B cell (primary cell): ENCODE data around the gene NR1D1. TPM values are rescaled to one million over a fixed set of nuclear protein-coding genes. Genes with fewer than 3 reads are reported as not detected.

Experiments used
- ATAC-seq: fragments of 200-7000 bp; cut with Tn5 transposase; one replicate; pipeline ENCODE4 v1.10.0; 2021; ENCODE audit warnings: low read depth, mild to moderate bottlenecking, moderate number of reproducible peaks, moderate library complexity
- CTCF ChIA-PET: fragments of 350-600 bp; sonication (Branson Sonifier 250); formaldehyde crosslinking; loops from one replicate; lab custom pipeline; 2021; ENCODE audit warnings: antibody characterized with exemption, inconsistent platforms; lab: Charles Lee
- POLR2A ChIA-PET: fragments of 350-600 bp; sonication (Branson Sonifier 250); formaldehyde crosslinking; loops from one replicate; lab custom pipeline; 2021; ENCODE audit warnings: antibody characterized with exemption; lab: Charles Lee
- DNase-seq: peaks from one replicate; pipeline ENCODE4 v3.0.0; 2013
- H2AFZ ChIP-seq: 2 replicates; pipeline ENCODE4 v1.6.1; 2012; ENCODE audit warnings: mild to moderate bottlenecking, low read depth, low read length; ENCODE audit not compliant: insufficient read depth, poor library complexity, severe bottlenecking
- H3K27ac ChIP-seq, 2 donors: 1 replicate in 1 of 2; 2 replicates in 1 of 2; pipeline ENCODE4 v1.5.1; 2012 to 2013; ENCODE audit warnings: low read length in 2 of 2, mild to moderate bottlenecking in 2 of 2, moderate library complexity in 1 of 2
- H3K27me3 ChIP-seq, 4 experiments: fragments of 200-600 bp in 1 of 4; sonication (generic) in 1 of 4; replicated peaks in 1 of 4; 1 replicate in 2 of 4; 2 replicates in 2 of 4; pipeline versions ENCODE4 v1.6.1 to v1.7.0; 2013 to 2016; ENCODE audit warnings: low read length in 3 of 4, mild to moderate bottlenecking in 2 of 4, mixed read lengths in 1 of 4, moderate library complexity in 1 of 4; ENCODE audit not compliant: insufficient read depth in 4 of 4, control insufficient read depth in 3 of 4; ENCODE audit errors: control extremely low read depth in 1 of 4
- H3K36me3 ChIP-seq, 2 experiments: replicated peaks in 1 of 2; 1 replicate in 1 of 2; 2 replicates in 1 of 2; pipeline versions ENCODE4 v1.6.1 to v1.7.1; 2013; ENCODE audit warnings: low read length in 1 of 2; ENCODE audit not compliant: insufficient read depth in 2 of 2, control insufficient read depth in 1 of 2; ENCODE audit errors: control extremely low read depth in 1 of 2, extremely low read depth in 1 of 2
- H3K4me1 ChIP-seq, 2 donors: fragments of 200-600 bp in 1 of 2; sonication (generic) in 1 of 2; 1 replicate in 1 of 2; 2 replicates in 1 of 2; pipeline versions ENCODE4 v1.5.1 to v1.6.1; 2013 to 2017; ENCODE audit warnings: low read length in 2 of 2; ENCODE audit not compliant: control insufficient read depth in 2 of 2, insufficient read depth in 2 of 2
- H3K4me2 ChIP-seq: replicated peaks from 2 replicates; pipeline ENCODE3; 2012; ENCODE audit warnings: mild to moderate bottlenecking, low read depth, low read length; ENCODE audit not compliant: poor library complexity, severe bottlenecking
- H3K4me3 ChIP-seq, 5 experiments: fragments of 200-600 bp in 1 of 5; sonication (generic) in 1 of 5; 1 replicate in 3 of 5; 2 replicates in 2 of 5; pipeline versions ENCODE4 v1.5.1 to v1.7.0; 2011 to 2016; ENCODE audit warnings: low read length in 4 of 5, mild to moderate bottlenecking in 4 of 5, low read depth in 2 of 5, control low read depth in 1 of 5, moderate library complexity in 1 of 5; ENCODE audit not compliant: insufficient read depth in 1 of 5; ENCODE audit errors: control extremely low read depth in 1 of 5, extremely low read depth in 1 of 5
- H3K79me2 ChIP-seq: fragments of 200-600 bp; sonication (generic); one replicate; pipeline ENCODE4 v1.6.0; 2016; ENCODE audit warnings: low read length; ENCODE audit not compliant: control insufficient read depth, insufficient read depth
- H3K9ac ChIP-seq: fragments of 200-600 bp; sonication (generic); 2 replicates; pipeline ENCODE4 v1.6.1; 2017; ENCODE audit warnings: mild to moderate bottlenecking, low read length, moderate library complexity
- H3K9me3 ChIP-seq, 3 donors: one replicate each; pipeline versions ENCODE4 v1.6.1 to v1.7.1; 2013; ENCODE audit warnings: low read length in 2 of 3; ENCODE audit not compliant: control insufficient read depth in 2 of 3, insufficient read depth in 1 of 3; ENCODE audit errors: control extremely low read depth in 1 of 3
- H4K20me1 ChIP-seq: 2 replicates; pipeline ENCODE4 v1.6.0; 2012; ENCODE audit warnings: mild to moderate bottlenecking, low read length; ENCODE audit not compliant: insufficient read depth, control insufficient read depth, poor library complexity, severe bottlenecking
- H3K27ac Mint-ChIP-seq: one replicate; pipeline ENCODE4 v1.8.0; 2021; ENCODE audit warnings: mixed read lengths
- H3K27me3 Mint-ChIP-seq: one replicate; pipeline ENCODE4 v1.8.0; 2021; ENCODE audit warnings: mixed read lengths
- H3K4me1 Mint-ChIP-seq: one replicate; pipeline ENCODE4 v1.8.0; 2021; ENCODE audit warnings: mixed read lengths
- H3K4me3 Mint-ChIP-seq: one replicate; pipeline ENCODE4 v1.8.0; 2021; ENCODE audit warnings: mixed read lengths
- H3K9me3 Mint-ChIP-seq: one replicate; pipeline ENCODE4 v1.8.0; 2022; ENCODE audit warnings: mixed read lengths; ENCODE audit not compliant: insufficient read depth
- CTCF ChIP-seq: fragments of 200-600 bp; IDR thresholded peaks from one replicate; pipeline ENCODE4 v1.8.0; 2022; ENCODE audit warnings: antibody characterized with exemption, mild to moderate bottlenecking
- EZH2 ChIP-seq: IDR thresholded peaks from 2 replicates; pipeline ENCODE4 v1.6.1; 2012; ENCODE audit warnings: borderline replicate concordance, low read depth, mild to moderate bottlenecking, moderate library complexity, low read length; ENCODE audit not compliant: insufficient read depth, poor library complexity, severe bottlenecking
- WGBS: methylation state at CpG from one replicate; pipeline ENCODE4 v1.1.5; 2013; ENCODE audit warnings: missing lambda C conversion rate; ENCODE audit not compliant: insufficient coverage; 5-methylcytosine and 5-hydroxymethylcytosine counted together
- intact Hi-C: fragments of 100-400 bp; cut with micrococcal nuclease; formaldehyde crosslinking; loops from one replicate; pipeline ENCODE4 v1.10.0; 2022
- polyA plus RNA-seq: library from polyadenylated mRNA; depleted of rRNA; stranded (reverse); fragments of >200 nt; gene quantifications from 2 replicates; pipeline ENCODE4 v1.2.3, GENCODE V29; 2012
- total RNA-seq, 2 donors: library from RNA; stranded (reverse); fragments of 120-200 nt in 1 of 2; gene quantifications; 1 replicate in 1 of 2; 2 replicates in 1 of 2; pipeline versions ENCODE4 v1.2.3 to v1.2.4, GENCODE V29; 2013 to 2022

The NR1D1 gene
- total and polyA plus RNA-seq, 2 donors (not counting 1 experiment from before 2014, with no cell fraction given) = 6.7 to 7.7 TPM

GRCh38 chr17:40099619-40100418 lies 570 bp downstream of the NR1D1 start:
- Histone ChIP-seq H4K20me1 (no peaks in the 10 kb centered on the region), H3K4me2 (peak overlapping the region; percentile 90), H3K79me2 (no peaks in the 10 kb centered on the region), H3K36me3 (peaks cover 0 to 16% of the 10 kb centered on the region in 2 experiments), H3K9me3 (peaks cover 0 to 14% (median 0%) of the 10 kb centered on the region in 3 donors), H3K4me3 (peak overlapping the region; percentile 51 to 91 (median 78)), H3K4me1 (peaks cover 52 to 64% of the 10 kb centered on the region in 2 donors), H3K9ac (peak overlapping the region; percentile 77), H2AFZ (peak overlapping the region; percentile 70), H3K27me3 (no peaks in the 10 kb centered on the region), H3K27ac (peak overlapping the region; percentile 92 to 93)
- ChIA-PET POLR2A (interaction anchor here (0.5 to 3.7 kb wide), 13 partner anchors 11 to 119 kb away, joined by 3 to 31 read pairs (median 5); partner anchors contain the start of genes CASC3, MED24, MSL1 and PSMD3), CTCF (interaction anchor here (1.0 to 7.7 kb wide), 15 partner anchors 9 to 191 kb away, joined by 3 to 111 read pairs (median 5); partner anchors contain the start of genes MED24 and THRA)
- ATAC-seq (no peak), DNase-seq (peak; percentile 78)
- no peaks in the 10 kb centered on the region for H3K9me3 Mint-ChIP-seq
- H3K4me3 Mint-ChIP-seq = peak overlapping the region; percentile 77
- TF ChIP-seq CTCF (no peak), EZH2 (no peak)
- intact Hi-C loops = loop anchor here (1.0 kb wide), 8 partner anchors 8 to 148 kb away; partner anchors contain the start of genes CASC3, MED24, PSMD3 and WIPF2
- H3K27me3 Mint-ChIP-seq = no peaks in the 10 kb centered on the region
- peaks cover 74% of the 10 kb centered on the region for H3K4me1 Mint-ChIP-seq
- peak overlapping the region; percentile 89 for H3K27ac Mint-ChIP-seq
- 1% methylated on average over 16 of the region's 31 CpGs for WGBS
